Aorta (tissue), 5 donors: ENCODE data around the gene LRRC8B. TPM values are rescaled to one million over a fixed set of nuclear protein-coding genes. Genes with fewer than 3 reads are reported as not detected.
"Not testable (repeated sequence)": the region's sequence is repeated elsewhere in the genome, so short reads cannot be mapped to it uniquely, and the experiment has no call there.

Source experiments
- ATAC-seq: fragments of 200-7000 bp; cut with Tn5 transposase; one replicate; pipeline ENCODE4 v1.9.1; 2022; ENCODE audit warnings: moderate library complexity; ENCODE audit not compliant: low FRiP score
- DNase-seq, 2 donors: peaks; one replicate each; pipeline ENCODE4 v3.0.0-alpha.2; 2020
- H3K27ac ChIP-seq, 2 donors: one replicate each; pipeline ENCODE4 v1.5.1; 2013; ENCODE audit warnings: low read length in 2 of 2, mild to moderate bottlenecking in 2 of 2, moderate library complexity in 2 of 2, control low read depth in 1 of 2, inconsistent platforms in 1 of 2, low read depth in 1 of 2
- H3K27me3 ChIP-seq, 2 donors: one replicate each; pipeline ENCODE4 v1.6.1; 2013; ENCODE audit warnings: control low read depth in 1 of 2, low read length in 1 of 2, mild to moderate bottlenecking in 1 of 2, moderate library complexity in 1 of 2; ENCODE audit not compliant: insufficient read depth in 2 of 2, control insufficient read depth in 1 of 2
- H3K36me3 ChIP-seq, 2 donors: one replicate each; pipeline ENCODE4 v1.6.1; 2013; ENCODE audit warnings: control low read depth in 1 of 2, low read length in 1 of 2, mild to moderate bottlenecking in 1 of 2; ENCODE audit not compliant: insufficient read depth in 2 of 2, control insufficient read depth in 1 of 2
- H3K4me1 ChIP-seq, 2 donors: one replicate each; pipeline ENCODE4 v1.6.1; 2013; ENCODE audit warnings: low read length in 2 of 2, control low read depth in 1 of 2, mild to moderate bottlenecking in 1 of 2, moderate library complexity in 1 of 2; ENCODE audit not compliant: insufficient read depth in 2 of 2, control insufficient read depth in 1 of 2
- H3K4me3 ChIP-seq, 2 donors: one replicate each; pipeline ENCODE4 v1.5.1; 2013; ENCODE audit warnings: low read length in 2 of 2, control low read depth in 1 of 2, mild to moderate bottlenecking in 1 of 2
- H3K9me3 ChIP-seq: one replicate; pipeline ENCODE4 v1.6.1; 2013; ENCODE audit warnings: mild to moderate bottlenecking, low read length; ENCODE audit not compliant: control insufficient read depth
- WGBS, 2 donors: extraction: QIAGEN DNeasy Blood & Tissue Kit; methylation state at CpG; one replicate each; pipeline ENCODE4 v1.1.7; 2013; 5-methylcytosine and 5-hydroxymethylcytosine counted together
- intact Hi-C, 2 donors: fragments of 100-400 bp; cut with DNase I; formaldehyde crosslinking; loops; one replicate each; pipeline versions ENCODE4 v1.14.2 to v1.15.0; 2022
- polyA plus RNA-seq, 2 donors: library from polyadenylated mRNA; stranded (reverse); fragments of 200-250 nt; gene quantifications; one replicate each; pipeline ENCODE4 v1.2.3, GENCODE V29; 2013
- total RNA-seq, 2 donors: library from RNA; stranded (reverse); fragmentation: NEBNext Ultra II Directional; extraction: Animal tissue kit (Norgen Biotek cat#: 25700); gene quantifications; one replicate each; pipeline ENCODE4 v1.2.1, GENCODE V29; 2021
- donor health status: healthy with polysubstance abuse.
- donor health status: Bipolar disorder and iron deficiency.
- donor health status: DM: no; HTN: no; CAD: no.
- donor health status: DM: no; HTN: no; CAD: no.
- donor health status: DM: yes; HTN: yes; CAD: no.

Gene LRRC8B
- total and polyA plus RNA-seq, 4 donors: 0.72 to 5.9 (median 2.6) TPM

DNA sequence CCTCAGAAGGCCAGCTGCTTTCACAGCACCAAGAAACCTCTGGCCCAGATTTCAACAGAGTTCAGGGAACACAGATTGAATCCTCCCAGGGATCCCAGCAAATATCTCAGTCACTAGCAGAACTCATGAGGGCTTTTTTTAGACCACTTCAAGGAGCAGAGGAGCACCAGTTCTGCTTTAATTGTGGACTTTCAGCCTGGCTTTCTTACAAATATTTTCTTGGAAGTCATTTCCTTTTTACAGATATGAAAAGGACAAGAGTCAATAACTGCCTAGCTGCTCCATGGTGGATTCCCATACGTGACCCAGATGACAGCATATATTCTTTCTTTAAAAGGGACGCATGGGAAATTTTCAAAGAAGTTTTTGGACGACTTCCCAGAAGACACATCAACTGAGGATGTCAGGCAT lies 6.4 kb upstream of the LRRC8B start:
- intact Hi-C loops: no loop called here
- DNase-seq (no peak), ATAC-seq (no peak)
- Histone ChIP-seq H3K27me3 (no peaks in the 10 kb centered on the region), H3K4me3 (no peak overlapping the region), H3K27ac (no peak overlapping the region), H3K36me3 (no peaks in the 10 kb centered on the region), H3K4me1 (no peaks in the 10 kb centered on the region), H3K9me3 (no peaks in the 10 kb centered on the region)
- 19 to 26% methylated on average over 3 of the region's 3 CpGs for WGBS, 2 donors

DNA sequence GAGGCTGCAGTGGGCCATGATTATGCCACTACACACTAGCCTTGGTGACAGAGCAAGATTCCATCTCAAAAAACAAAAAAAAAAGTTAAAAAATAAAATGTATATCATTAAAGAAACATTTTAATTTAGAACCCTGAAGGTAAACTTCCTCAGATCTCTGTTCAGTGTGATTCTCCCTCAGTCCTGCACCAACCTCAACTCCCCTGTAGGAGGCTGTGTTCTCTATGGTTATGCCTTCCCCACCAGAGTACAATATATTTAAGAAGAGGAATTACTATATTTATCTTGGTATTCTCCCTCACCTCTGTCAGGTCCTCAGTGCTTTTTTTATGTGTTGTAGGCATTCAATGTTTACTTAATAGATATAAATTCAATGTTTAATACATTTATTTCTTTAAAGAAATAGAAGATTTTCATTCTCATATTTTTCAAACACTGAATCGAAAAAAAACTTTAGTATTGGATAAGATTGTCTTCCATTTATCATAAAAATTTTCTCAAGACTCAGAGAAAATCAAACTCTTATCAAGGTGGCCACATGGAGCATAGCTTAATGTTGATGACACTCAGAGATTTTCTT lies 4.8 kb upstream of the LRRC8B start:
- H3K27ac ChIP-seq: no peak overlapping the region
- WGBS, 2 donors: 93 to 96% methylated on average over 1 of the region's 1 CpG
- no peaks in the 10 kb centered on the region for H3K36me3 ChIP-seq
- no peaks in the 10 kb centered on the region for H3K27me3 ChIP-seq
- no peaks in the 10 kb centered on the region for H3K4me1 ChIP-seq
- DNase-seq (no peak), ATAC-seq (no peak)
- H3K4me3 ChIP-seq: no peak overlapping the region
- intact Hi-C loops: loop anchor here in 1 of 2 donors (10.0 kb wide), 1 partner anchor 475 kb away; the partner anchor contains the start of gene ZNF326
- H3K9me3 ChIP-seq: no peaks in the 10 kb centered on the region

DNA sequence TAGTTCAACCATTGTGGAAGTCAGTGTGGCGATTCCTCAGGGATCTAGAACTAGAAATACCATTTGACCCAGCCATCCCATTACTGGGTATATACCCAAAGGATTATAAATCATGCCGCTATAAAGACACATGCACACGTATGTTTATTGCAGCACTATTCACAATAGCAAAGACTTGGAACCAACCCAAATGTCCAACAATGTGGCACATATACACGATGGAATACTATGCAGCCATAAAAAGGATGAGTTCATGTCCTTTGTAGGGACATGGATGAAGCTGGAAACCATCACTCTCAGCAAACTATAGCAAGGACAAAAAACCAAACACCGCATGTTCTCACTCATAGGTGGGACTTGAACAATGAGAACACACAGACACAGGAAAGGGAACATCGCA lies 2.7 kb upstream of the LRRC8B start:
- not testable (repeated sequence) for H3K4me1 ChIP-seq, ATAC-seq, DNase-seq, H3K27ac ChIP-seq, H3K27me3 ChIP-seq, H3K36me3 ChIP-seq, H3K9me3 ChIP-seq, H3K4me3 ChIP-seq
- intact Hi-C loops: loop anchor here in 1 of 2 donors (10.0 kb wide), 1 partner anchor 473 kb away; the partner anchor contains the start of gene ZNF326
- whole genome bisulfite sequencing, 2 donors: 96 to 97% methylated on average over 4 to 6 of the region's 6 CpGs

DNA sequence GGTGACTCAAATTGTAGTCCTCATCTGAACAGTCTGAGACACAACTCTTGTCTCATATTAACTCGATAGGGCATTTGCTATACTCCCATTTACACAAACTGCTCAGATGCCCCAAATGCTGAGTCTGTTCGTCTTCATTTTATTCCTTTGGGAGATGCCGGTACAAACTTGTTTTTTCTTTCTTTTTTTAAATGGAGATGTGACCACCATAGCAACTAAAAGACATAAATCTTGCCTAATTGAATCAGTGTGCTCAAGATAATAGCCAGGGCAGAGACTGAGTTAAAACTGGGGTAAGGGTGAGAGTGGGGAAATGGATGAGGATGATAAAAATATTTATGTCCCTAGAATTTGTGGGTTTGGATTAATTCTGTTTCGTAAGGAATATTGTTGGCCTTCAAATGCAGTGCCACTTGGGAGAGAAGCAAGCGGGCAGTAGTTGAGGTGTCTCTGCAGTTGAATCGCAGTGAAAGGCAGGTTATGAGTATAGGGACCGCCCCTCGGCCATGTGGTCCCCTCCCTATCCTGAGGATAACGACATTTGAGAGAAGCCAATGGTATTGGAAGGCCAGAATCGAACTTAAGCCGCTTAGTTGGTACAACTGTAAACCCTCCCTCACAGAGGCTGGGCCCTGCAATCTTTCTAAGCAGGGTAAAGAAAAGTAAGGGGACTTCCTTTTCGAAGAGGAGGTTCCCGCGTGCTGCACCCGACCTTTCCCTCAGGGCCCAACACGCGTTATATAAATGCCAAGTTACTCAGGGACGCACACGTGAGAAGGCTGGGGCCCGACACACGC lies 859 bp upstream of the LRRC8B start:
- Histone ChIP-seq H3K4me3 (peak overlapping the region; percentile 56 to 69), H3K36me3 (no peaks in the 10 kb centered on the region), H3K27me3 (no peaks in the 10 kb centered on the region), H3K27ac (no peak overlapping the region), H3K9me3 (no peaks in the 10 kb centered on the region), H3K4me1 (no peaks in the 10 kb centered on the region)
- intact Hi-C loops: loop anchor here in 1 of 2 donors (10.0 kb wide), 1 partner anchor 471 kb away; the partner anchor contains the start of gene ZNF326
- WGBS, 2 donors: 15 to 16% methylated on average over 19 to 21 of the region's 21 CpGs
- DNase-seq: no peak
- ATAC-seq: peak; percentile 24

DNA sequence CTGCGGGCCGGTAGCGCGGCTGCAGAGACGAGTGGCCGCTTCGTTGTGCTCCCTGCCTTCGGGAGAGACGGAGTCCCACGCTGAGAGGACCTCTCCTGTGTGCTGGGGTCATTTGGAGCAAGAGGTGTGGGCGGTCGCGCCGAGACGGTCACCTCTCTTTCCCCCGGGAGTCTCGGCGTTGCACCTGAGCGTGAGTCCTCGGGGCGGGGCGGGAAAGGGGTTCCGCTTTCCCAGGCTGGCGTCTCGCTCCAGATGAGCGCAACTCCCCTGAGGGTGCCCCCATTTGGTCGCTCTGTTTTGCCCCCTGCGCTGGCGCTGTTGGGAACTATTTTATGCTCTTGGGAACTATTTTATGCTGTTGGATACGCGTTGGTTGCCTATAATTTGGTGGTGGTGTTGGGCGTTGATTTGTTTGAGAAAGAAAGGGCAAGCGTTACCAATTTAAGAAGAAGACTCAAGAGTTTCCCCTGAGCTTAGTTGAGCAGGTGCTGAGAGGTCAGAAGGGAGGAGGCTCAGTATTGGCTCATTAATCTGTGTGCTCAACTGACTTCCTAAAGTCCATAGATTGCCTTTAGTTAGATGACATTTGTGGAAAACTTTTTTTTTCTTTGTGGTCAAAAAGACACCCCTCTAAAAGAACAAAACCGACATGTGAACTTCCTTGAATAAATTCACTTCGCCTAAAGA lies 683 bp downstream of the LRRC8B start:
- Histone ChIP-seq H3K27ac (no peak overlapping the region), H3K27me3 (no peaks in the 10 kb centered on the region), H3K36me3 (no peaks in the 10 kb centered on the region), H3K4me3 (peak overlapping the region; percentile 56 to 69), H3K9me3 (no peaks in the 10 kb centered on the region), H3K4me1 (no peaks in the 10 kb centered on the region)
- ATAC-seq (peak; percentile 40), DNase-seq (peak; percentile 58 to 79)
- intact Hi-C loops: loop anchor here in 1 of 2 donors (10.0 kb wide), 1 partner anchor 469 kb away; the partner anchor contains the start of gene ZNF326
- 6 to 7% methylated on average over 32 to 35 of the region's 35 CpGs for WGBS, 2 donors

DNA sequence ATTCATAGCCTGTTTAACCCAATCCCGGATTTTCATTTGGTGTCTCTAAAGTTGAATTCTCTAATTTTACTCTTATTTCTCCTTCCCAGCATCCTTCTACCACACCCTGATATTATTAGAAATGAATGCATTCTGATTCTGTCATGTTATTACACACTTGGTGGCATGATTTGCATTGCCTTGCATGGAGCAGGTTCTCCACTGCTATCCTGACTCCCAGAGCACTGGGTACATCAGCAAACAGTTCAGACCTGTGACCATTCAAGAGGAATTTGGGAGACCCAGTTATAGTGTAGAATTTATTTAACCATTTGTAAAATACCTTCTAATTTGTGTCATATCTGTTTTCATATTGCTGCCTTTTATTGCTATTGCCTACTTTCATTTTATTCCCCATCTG lies 2.6 kb downstream of the LRRC8B start:
- intact Hi-C loops: loop anchor here in 1 of 2 donors (10.0 kb wide), 1 partner anchor 468 kb away; the partner anchor contains the start of gene ZNF326
- H3K36me3 ChIP-seq: no peaks in the 10 kb centered on the region
- WGBS, 2 donors: 91 to 97% methylated on average over 1 of the region's 1 CpG
- H3K4me3 ChIP-seq: no peak overlapping the region
- DNase-seq (no peak), ATAC-seq (no peak)
- no peaks in the 10 kb centered on the region for H3K27me3 ChIP-seq
- H3K27ac ChIP-seq: no peak overlapping the region
- no peaks in the 10 kb centered on the region for H3K4me1 ChIP-seq
- H3K9me3 ChIP-seq: no peaks in the 10 kb centered on the region

DNA sequence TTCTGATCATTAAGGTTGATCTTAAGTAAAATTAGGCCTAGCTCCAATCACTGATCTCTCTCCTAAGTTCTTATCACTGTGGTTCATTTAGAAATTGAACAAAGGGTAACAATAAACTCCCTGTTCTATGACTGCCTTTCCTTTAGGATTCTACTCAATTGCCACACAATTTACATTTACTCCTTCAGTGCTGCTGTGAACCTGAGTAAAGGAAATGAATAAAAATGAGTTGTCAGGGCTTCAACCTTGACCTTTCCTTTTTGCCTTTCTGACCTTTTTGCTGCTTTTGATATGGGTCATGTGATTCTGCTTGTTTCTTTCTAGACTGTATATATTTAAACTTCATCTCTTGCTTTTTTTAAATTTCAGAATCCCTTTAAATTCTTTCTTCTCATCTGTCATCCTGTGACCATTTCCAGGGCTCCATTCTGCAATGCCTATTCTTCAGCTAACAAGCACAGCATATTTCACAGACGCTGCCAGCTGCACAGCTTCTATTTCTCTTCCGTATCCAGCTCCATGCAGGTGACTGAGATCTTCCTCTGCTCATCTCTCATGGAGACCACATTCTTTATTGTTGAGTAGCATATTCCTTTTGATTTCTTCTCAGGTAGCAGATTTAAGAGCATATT lies 3.2 kb downstream of the LRRC8B start:
- no peak overlapping the region for H3K4me3 ChIP-seq
- intact Hi-C loops: loop anchor here in 1 of 2 donors (10.0 kb wide), 1 partner anchor 467 kb away; the partner anchor contains the start of gene ZNF326
- H3K9me3 ChIP-seq: no peaks in the 10 kb centered on the region
- H3K27me3 ChIP-seq: no peaks in the 10 kb centered on the region
- H3K27ac ChIP-seq: no peak overlapping the region
- ATAC-seq (no peak), DNase-seq (no peak)
- 69 to 73% methylated on average over 2 of the region's 2 CpGs for WGBS, 2 donors
- H3K36me3 ChIP-seq: no peaks in the 10 kb centered on the region
- H3K4me1 ChIP-seq: no peaks in the 10 kb centered on the region

DNA sequence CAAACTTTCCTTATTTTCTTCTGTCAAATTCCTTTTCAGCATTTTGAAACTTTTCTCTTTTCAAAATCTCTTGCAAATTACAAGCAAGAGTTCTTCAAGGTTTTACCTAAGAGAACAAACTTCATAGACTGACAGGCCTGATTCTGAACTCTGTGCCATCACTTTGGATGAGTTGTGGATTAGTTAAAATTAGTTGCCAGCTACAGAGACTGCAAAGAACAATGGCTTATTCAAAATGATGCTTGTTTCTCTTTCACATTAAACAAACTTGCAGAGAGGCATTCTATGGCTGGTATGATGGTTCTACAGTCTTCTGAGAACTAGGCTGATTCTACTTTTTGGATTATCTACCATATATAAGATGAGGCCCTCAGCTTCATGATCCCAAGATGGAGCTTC lies 3.8 kb downstream of the LRRC8B start:
- H3K9me3 ChIP-seq: no peaks in the 10 kb centered on the region
- H3K36me3 ChIP-seq: no peaks in the 10 kb centered on the region
- H3K4me1 ChIP-seq: no peaks in the 10 kb centered on the region
- H3K4me3 ChIP-seq: no peak overlapping the region
- no peak for ATAC-seq
- intact Hi-C loops: loop anchor here in 1 of 2 donors (10.0 kb wide), 1 partner anchor 466 kb away; the partner anchor contains the start of gene ZNF326
- no peak for DNase-seq
- H3K27ac ChIP-seq: no peak overlapping the region
- H3K27me3 ChIP-seq: no peaks in the 10 kb centered on the region
